ENCODE measurements around the gene TUBA1C. TPM values are rescaled to one million over a fixed set of nuclear protein-coding genes. Genes with fewer than 3 reads are reported as not detected.

TUBA1C gene
- total and polyA plus RNA-seq, 9 of the 15 experiments (the other 6 are each of a cell fraction or from before 2014, with no cell fraction given), result 755 to 3,012 (median 914) TPM

DNA sequence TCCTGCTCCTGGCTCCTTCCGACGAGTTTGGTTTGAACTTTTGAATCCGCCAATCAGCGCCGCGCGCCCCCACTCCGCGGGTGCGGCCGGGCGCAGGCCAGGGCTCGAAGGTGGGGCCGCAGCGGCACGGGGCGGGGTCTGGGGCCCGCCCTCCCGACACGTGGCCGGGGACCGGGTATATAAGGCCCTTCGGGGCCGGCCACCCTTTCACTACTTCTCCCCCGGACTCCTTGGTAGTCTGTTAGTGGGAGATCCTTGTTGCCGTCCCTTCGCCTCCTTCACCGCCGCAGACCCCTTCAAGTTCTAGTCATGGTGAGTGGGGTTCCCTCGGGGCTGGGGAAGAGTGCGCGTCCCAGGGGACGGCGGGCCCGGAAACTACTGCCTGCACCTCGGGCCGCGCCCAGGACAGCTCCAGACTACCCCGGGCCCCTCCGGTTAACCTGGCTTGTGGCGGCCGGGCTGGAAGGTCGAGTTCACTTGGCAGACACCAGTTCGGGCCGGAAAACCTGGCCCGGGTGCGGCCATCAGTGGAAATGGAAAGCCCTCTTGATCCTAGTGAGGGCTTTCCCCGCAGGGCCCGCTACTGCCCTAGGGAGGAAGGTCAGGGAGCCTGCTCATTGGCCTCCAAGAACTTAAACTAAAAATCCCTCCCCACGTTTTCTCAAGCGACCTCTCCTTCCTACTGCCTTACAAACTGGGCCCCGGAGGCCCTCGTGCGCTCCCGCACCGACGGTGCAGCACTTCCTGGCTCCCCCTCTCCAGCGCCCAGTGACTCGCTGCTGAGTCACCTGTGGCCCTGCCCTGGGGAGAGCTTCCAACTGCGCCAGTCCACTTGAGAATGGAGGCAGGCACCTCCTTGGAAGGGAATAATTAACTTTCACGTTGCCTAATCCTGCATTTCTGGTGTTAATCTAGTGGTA lies at the start of gene TUBA1C (continued):
- TF ChIP-seq, protein P1, sequence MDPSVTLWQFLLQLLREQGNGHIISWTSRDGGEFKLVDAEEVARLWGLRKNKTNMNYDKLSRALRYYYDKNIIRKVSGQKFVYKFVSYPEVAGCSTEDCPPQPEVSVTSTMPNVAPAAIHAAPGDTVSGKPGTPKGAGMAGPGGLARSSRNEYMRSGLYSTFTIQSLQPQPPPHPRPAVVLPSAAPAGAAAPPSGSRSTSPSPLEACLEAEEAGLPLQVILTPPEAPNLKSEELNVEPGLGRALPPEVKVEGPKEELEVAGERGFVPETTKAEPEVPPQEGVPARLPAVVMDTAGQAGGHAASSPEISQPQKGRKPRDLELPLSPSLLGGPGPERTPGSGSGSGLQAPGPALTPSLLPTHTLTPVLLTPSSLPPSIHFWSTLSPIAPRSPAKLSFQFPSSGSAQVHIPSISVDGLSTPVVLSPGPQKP (CRISPR knock-in tag; IDR thresholded peaks at IDR 0.05), result no peak
- TF ChIP-seq PCBP2 (IDR thresholded peaks at IDR 0.05; ENCODE audit: low read depth, low read length, poor library complexity, severe bottlenecking) (peak; percentile 98), SAFB2 (IDR thresholded peaks at IDR 0.05; ENCODE audit: borderline replicate concordance, low read depth, low read length, severe bottlenecking) (no peak), SRSF1 (IDR thresholded peaks at IDR 0.05; ENCODE audit: low read depth, low read length) (no peak), NR1H2 (CRISPR knock-in tag; IDR thresholded peaks at IDR 0.05) (peak; percentile 92; the same call in 1 of the 2 replicates), TAF7 (tag; IDR thresholded peaks at IDR 0.05) (peak; percentile 90), NRF1 (conservative IDR thresholded peaks at IDR 0.05 in 1 of 2, IDR thresholded peaks at IDR 0.05 in 1 of 2) (peak; percentile 61 to 67), TBP (optimal IDR thresholded peaks at IDR 0.05; ENCODE audit: low read depth, low read length) (no peak), FOXA1 (IDR thresholded peaks at IDR 0.05; ENCODE audit: borderline replicate concordance) (no peak), NFE2L1 (tag; IDR thresholded peaks at IDR 0.05; ENCODE audit: borderline replicate concordance, low read depth) (no peak), ZNF668 (CRISPR knock-in tag; IDR thresholded peaks at IDR 0.05) (no peak), ZNF311 (CRISPR knock-in tag; IDR thresholded peaks at IDR 0.05) (no peak), RBBP5 (IDR thresholded peaks at IDR 0.05; ENCODE audit: borderline replicate concordance, insufficient read depth, low read length, poor library complexity, severe bottlenecking) (no peak), MTA2 (IDR thresholded peaks at IDR 0.05; ENCODE audit: low read depth) (no peak), FOXJ2 (tag; IDR thresholded peaks at IDR 0.05) (no peak), HES1 (IDR thresholded peaks at IDR 0.05; ENCODE audit: low read depth) (no peak), ZC3H11A (IDR thresholded peaks at IDR 0.05; ENCODE audit: low read depth, low read length) (no peak), SP1 (CRISPR knock-in tag; IDR thresholded peaks at IDR 0.05) (peak; percentile 79)
- TF ChIP-seq, protein P2, sequence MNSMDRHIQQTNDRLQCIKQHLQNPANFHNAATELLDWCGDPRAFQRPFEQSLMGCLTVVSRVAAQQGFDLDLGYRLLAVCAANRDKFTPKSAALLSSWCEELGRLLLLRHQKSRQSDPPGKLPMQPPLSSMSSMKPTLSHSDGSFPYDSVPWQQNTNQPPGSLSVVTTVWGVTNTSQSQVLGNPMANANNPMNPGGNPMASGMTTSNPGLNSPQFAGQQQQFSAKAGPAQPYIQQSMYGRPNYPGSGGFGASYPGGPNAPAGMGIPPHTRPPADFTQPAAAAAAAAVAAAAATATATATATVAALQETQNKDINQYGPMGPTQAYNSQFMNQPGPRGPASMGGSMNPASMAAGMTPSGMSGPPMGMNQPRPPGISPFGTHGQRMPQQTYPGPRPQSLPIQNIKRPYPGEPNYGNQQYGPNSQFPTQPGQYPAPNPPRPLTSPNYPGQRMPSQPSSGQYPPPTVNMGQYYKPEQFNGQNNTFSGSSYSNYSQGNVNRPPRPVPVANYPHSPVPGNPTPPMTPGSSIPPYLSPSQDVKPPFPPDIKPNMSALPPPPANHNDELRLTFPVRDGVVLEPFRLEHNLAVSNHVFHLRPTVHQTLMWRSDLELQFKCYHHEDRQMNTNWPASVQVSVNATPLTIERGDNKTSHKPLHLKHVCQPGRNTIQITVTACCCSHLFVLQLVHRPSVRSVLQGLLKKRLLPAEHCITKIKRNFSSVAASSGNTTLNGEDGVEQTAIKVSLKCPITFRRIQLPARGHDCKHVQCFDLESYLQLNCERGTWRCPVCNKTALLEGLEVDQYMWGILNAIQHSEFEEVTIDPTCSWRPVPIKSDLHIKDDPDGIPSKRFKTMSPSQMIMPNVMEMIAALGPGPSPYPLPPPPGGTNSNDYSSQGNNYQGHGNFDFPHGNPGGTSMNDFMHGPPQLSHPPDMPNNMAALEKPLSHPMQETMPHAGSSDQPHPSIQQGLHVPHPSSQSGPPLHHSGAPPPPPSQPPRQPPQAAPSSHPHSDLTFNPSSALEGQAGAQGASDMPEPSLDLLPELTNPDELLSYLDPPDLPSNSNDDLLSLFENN (IDR thresholded peaks at IDR 0.05; ENCODE audit: low read depth in 2 of 2, low read length in 2 of 2), result peak in 1 of 2 experiments; percentile 90; a peak in 2 of 4 replicates
- TF ChIP-seq, protein P3, sequence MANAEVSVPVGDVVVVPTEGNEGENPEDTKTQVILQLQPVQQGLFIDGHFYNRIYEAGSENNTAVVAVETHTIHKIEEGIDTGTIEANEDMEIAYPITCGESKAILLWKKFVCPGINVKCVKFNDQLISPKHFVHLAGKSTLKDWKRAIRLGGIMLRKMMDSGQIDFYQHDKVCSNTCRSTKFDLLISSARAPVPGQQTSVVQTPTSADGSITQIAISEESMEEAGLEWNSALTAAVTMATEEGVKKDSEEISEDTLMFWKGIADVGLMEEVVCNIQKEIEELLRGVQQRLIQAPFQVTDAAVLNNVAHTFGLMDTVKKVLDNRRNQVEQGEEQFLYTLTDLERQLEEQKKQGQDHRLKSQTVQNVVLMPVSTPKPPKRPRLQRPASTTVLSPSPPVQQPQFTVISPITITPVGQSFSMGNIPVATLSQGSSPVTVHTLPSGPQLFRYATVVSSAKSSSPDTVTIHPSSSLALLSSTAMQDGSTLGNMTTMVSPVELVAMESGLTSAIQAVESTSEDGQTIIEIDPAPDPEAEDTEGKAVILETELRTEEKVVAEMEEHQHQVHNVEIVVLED (CRISPR knock-in tag; IDR thresholded peaks at IDR 0.05), result no peak

Measured in K562 (cell line).